ENCODE data around the gene ZNF212.

DNA sequence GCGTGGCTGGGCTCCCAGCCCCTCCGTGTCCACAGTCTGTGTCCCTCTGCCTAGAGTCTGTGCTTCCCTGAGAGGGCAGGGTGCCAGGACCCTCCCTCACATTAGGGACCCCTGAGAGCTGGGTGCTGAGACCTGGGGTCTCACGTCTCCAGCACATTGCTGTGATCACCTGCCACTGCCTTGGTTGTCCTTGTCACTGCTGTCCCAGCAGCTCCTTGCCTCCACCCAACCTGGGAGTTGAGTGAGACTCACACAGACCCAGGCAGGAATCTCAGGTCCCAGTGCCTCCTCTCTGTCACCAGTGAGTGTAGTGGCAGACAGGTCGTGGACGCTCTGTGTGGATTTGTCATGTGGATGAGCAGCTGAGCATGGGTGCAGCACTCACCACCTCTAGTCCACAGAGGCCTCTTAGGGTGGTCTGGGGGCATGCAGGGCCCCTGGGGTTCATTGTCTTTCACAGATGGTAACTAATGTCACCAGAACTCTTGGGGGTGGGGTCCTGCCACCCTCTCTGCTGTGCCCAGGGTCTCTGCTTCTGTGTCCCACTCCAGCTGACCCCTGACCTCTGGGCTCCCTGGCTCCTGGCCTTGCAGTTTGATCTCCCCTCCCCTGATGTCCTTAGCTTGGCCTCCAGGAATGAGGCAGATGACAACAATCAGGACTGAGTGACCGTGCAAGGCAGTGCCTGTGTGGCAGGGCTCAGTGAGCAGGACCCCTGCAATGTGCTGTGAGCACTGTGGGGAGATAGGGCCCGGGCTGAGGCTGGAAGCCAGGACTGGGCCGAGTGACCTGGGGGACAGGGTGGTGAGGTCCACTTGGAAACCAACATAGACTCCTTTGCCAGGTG is 41.4 kb downstream of the ZNF212 start:
- TF ChIP-seq, protein P1, sequence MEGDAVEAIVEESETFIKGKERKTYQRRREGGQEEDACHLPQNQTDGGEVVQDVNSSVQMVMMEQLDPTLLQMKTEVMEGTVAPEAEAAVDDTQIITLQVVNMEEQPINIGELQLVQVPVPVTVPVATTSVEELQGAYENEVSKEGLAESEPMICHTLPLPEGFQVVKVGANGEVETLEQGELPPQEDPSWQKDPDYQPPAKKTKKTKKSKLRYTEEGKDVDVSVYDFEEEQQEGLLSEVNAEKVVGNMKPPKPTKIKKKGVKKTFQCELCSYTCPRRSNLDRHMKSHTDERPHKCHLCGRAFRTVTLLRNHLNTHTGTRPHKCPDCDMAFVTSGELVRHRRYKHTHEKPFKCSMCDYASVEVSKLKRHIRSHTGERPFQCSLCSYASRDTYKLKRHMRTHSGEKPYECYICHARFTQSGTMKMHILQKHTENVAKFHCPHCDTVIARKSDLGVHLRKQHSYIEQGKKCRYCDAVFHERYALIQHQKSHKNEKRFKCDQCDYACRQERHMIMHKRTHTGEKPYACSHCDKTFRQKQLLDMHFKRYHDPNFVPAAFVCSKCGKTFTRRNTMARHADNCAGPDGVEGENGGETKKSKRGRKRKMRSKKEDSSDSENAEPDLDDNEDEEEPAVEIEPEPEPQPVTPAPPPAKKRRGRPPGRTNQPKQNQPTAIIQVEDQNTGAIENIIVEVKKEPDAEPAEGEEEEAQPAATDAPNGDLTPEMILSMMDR (IDR thresholded peaks at IDR 0.05; ENCODE audit: low read depth, low read length, poor library complexity, severe bottlenecking) = no peak
- TF ChIP-seq EZH2phosphoT487 (IDR thresholded peaks at IDR 0.05; ENCODE audit: borderline replicate concordance, low read length) = no peak

Data from DOHH2 (cell line).